ENCODE data around the gene SUMO3. TPM values are rescaled to one million over a fixed set of nuclear protein-coding genes. Genes with fewer than 3 reads are reported as not detected.

Gene SUMO3
- polyA plus RNA-seq, 1 donor (not counting 4 experiments of a cell fraction or from before 2014, with no cell fraction given), result 115 TPM

DNA sequence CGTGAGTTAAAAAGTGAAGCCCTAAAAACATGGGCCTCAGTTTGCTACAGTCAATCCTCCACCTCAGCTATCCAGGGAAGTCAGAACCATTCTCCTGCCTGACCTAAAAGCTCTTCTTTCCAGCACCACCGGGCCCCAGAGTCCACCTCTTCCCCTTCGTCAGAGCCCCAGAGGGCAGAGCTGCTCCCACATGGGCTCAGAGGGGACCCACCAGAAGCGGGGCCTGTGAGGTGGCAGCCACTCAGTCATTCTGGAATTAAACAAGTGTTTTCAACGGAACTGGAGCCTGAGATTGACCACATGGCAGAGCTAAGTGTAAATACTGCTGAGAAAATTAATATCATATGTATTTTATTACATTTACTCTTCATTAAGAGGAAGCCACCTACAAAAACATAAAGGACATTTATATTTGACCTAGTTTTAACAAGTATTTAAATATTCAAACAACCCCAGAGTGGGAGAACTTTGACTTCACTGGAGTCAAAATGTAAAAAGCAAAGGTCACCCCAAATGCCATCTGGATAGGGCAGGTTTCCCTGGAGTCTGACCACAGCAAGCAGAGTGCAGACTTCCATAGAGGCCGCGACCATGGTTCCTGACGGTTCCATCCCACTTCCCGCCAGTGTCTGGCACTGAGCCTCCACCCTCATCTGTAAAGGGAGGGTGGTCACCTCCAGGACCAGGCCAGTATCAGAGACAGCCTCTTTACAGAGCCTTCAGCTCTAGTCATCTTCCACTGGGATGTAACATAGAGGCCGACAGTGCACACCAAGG lies 1.8 kb downstream of the SUMO3 start:
- Histone ChIP-seq H3K4me3 (ENCODE audit: control insufficient read depth in 2 of 3, extremely low read depth in 1 of 3, insufficient read depth in 2 of 3, low read depth in 1 of 3, low read length in 3 of 3) (no peak overlapping the region), H4K20me1 (ENCODE audit: control insufficient read depth, extremely low read depth, insufficient read depth, low read length) (peaks cover 27% of the 10 kb centered on the region), H3K9me1 (ENCODE audit: control insufficient read depth, extremely low read depth, insufficient read depth, low read length) (no peaks in the 10 kb centered on the region), H3K27me3 (ENCODE audit: control insufficient read depth, extremely low read depth, insufficient read depth, low read length) (no peaks in the 10 kb centered on the region), H3K36me3 (ENCODE audit: control insufficient read depth in 2 of 2, extremely low read depth in 1 of 2, insufficient read depth in 2 of 2, low read length in 2 of 2) (peaks cover 3% of the 10 kb centered on the region in 2 experiments), H3K4me2 (ENCODE audit: control insufficient read depth, extremely low read depth, insufficient read depth, low read depth, low read length) (no peak overlapping the region), H3K27ac (ENCODE audit: control insufficient read depth, insufficient read depth, low read length) (no peak overlapping the region), H3K9me3 (ENCODE audit: control insufficient read depth, low read depth, low read length) (no peaks in the 10 kb centered on the region), H3K79me2 (ENCODE audit: control insufficient read depth, insufficient read depth, low read length) (peaks cover 57% of the 10 kb centered on the region), H2AFZ (ENCODE audit: control insufficient read depth, low read length) (no peak overlapping the region), H3K4me1 (ENCODE audit: control insufficient read depth, extremely low read depth, insufficient read depth, low read length) (peaks cover 7% of the 10 kb centered on the region), H3K9ac (ENCODE audit: control insufficient read depth, extremely low read depth, insufficient read depth, low read length) (no peak overlapping the region)
- dilution Hi-C loops (cut with MboI; ENCODE audit: extremely low pct_ligation_motif_present, low sequenced_read_pairs), result no loop called here
- FAIRE-seq (no peak), DNase-seq (ENCODE audit: low read depth, low spot score) (no peak)
- TF ChIP-seq EZH2 (IDR thresholded peaks at IDR 0.05; ENCODE audit: low read length), result no peak
- TF ChIP-seq, protein P1, sequence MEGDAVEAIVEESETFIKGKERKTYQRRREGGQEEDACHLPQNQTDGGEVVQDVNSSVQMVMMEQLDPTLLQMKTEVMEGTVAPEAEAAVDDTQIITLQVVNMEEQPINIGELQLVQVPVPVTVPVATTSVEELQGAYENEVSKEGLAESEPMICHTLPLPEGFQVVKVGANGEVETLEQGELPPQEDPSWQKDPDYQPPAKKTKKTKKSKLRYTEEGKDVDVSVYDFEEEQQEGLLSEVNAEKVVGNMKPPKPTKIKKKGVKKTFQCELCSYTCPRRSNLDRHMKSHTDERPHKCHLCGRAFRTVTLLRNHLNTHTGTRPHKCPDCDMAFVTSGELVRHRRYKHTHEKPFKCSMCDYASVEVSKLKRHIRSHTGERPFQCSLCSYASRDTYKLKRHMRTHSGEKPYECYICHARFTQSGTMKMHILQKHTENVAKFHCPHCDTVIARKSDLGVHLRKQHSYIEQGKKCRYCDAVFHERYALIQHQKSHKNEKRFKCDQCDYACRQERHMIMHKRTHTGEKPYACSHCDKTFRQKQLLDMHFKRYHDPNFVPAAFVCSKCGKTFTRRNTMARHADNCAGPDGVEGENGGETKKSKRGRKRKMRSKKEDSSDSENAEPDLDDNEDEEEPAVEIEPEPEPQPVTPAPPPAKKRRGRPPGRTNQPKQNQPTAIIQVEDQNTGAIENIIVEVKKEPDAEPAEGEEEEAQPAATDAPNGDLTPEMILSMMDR (optimal IDR thresholded peaks at IDR 0.05 in 1 of 3, IDR thresholded peaks at IDR 0.05 in 1 of 3, conservative IDR thresholded peaks at IDR 0.05 in 1 of 3; ENCODE audit: extremely low read depth in 1 of 3, insufficient read depth in 2 of 3, low read length in 3 of 3), result no peak

DNA sequence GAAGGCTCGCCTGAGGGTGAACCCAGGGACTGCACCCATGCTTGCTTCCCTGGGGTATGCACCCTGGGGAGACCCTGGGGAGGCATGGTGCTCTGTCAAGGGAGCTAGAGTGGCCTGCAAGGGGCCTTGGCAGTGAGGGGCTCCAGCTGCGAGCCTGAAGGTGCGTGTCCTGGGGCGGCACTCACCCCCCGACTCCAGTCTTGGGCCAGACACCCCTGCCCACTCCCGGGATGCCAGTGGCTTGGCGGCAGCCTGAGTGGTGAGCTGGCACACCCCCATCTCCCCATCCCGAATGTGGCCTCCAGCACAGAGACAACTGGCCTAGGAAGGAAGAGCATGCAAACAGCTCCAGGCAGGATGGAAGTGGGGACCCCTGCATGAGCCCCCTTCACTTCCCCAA lies 2.6 kb downstream of the SUMO3 start:
- Histone ChIP-seq H3K36me3 (ENCODE audit: control insufficient read depth in 2 of 2, extremely low read depth in 1 of 2, insufficient read depth in 2 of 2, low read length in 2 of 2) (peaks cover 5 to 8% of the 10 kb centered on the region in 2 experiments), H3K4me3 (ENCODE audit: control insufficient read depth in 2 of 3, extremely low read depth in 1 of 3, insufficient read depth in 2 of 3, low read depth in 1 of 3, low read length in 3 of 3) (no peak overlapping the region), H3K4me1 (ENCODE audit: control insufficient read depth, extremely low read depth, insufficient read depth, low read length) (peaks cover 7% of the 10 kb centered on the region), H3K27ac (ENCODE audit: control insufficient read depth, insufficient read depth, low read length) (no peak overlapping the region), H3K27me3 (ENCODE audit: control insufficient read depth, extremely low read depth, insufficient read depth, low read length) (no peaks in the 10 kb centered on the region), H3K4me2 (ENCODE audit: control insufficient read depth, extremely low read depth, insufficient read depth, low read depth, low read length) (no peak overlapping the region), H3K9ac (ENCODE audit: control insufficient read depth, extremely low read depth, insufficient read depth, low read length) (no peak overlapping the region), H3K79me2 (ENCODE audit: control insufficient read depth, insufficient read depth, low read length) (peaks cover 64% of the 10 kb centered on the region), H3K9me3 (ENCODE audit: control insufficient read depth, low read depth, low read length) (no peaks in the 10 kb centered on the region), H4K20me1 (ENCODE audit: control insufficient read depth, extremely low read depth, insufficient read depth, low read length) (peaks cover 27% of the 10 kb centered on the region), H3K9me1 (ENCODE audit: control insufficient read depth, extremely low read depth, insufficient read depth, low read length) (no peaks in the 10 kb centered on the region), H2AFZ (ENCODE audit: control insufficient read depth, low read length) (no peak overlapping the region)
- dilution Hi-C loops (cut with MboI; ENCODE audit: extremely low pct_ligation_motif_present, low sequenced_read_pairs), result no loop called here
- FAIRE-seq (no peak), DNase-seq (ENCODE audit: low read depth, low spot score) (no peak)
- TF ChIP-seq, protein P1 (optimal IDR thresholded peaks at IDR 0.05 in 1 of 3, IDR thresholded peaks at IDR 0.05 in 1 of 3, conservative IDR thresholded peaks at IDR 0.05 in 1 of 3; ENCODE audit: extremely low read depth in 1 of 3, insufficient read depth in 2 of 3, low read length in 3 of 3), result no peak
- TF ChIP-seq EZH2 (IDR thresholded peaks at IDR 0.05; ENCODE audit: low read length), result no peak
